Measurements from ENCODE around the gene RNH1. TPM values are rescaled to one million over a fixed set of nuclear protein-coding genes. Genes with fewer than 3 reads are reported as not detected.

Gene RNH1
- polyA plus RNA-seq, 3 donors = 381 to 445 (median 443) TPM

DNA sequence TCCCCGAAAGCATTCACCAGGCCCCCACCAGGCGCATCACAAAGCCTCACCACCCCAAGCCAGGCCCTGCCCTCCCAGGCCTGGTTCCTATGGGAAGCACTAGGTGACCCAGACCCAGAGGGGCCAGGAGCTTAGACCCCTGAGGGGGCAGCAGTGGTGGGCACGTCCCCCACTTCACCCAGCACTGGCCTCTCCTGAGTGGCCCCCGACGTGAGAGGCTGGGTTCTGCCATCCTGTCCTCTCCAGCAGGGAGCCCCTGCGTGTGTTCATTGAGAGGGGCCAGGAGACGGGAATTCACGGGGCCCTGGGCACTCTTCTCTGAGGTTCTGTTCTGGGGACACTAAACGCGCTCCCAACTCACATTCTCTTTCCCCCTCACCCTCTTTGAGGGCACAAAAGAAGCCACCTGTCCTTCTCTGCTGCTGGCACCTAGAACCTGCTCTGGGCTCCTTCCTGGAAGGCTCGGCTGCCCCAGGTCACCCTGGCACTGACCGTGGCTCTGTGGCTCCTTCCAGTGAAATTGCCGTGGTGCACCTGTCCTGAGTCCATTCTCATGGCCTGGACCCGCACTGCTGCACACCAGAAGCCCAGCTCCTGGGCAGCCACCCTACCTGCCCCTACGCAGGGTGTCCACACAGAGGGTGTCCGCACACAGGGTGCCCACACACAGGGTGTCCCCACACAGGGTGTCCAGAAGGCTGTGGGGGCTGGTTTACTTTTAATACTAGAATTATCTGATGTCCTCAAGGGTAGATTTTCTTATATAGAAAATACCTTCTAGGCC lies 44.7 kb downstream of the RNH1 start:
- no peak overlapping the region for H3K4me3 ChIP-seq (replicated peaks in 1 of 3; ENCODE audit: low read depth in 2 of 3, low read length in 3 of 3)
- DNase-seq = no peak
- peaks cover 15% of the 10 kb centered on the region for H3K4me1 Mint-ChIP-seq
- no peak overlapping the region for H3K4me3 Mint-ChIP-seq
- H3K4me2 ChIP-seq (replicated peaks; ENCODE audit: extremely low read depth, low read length, poor library complexity, severe bottlenecking) = no peak overlapping the region
- WGBS (ENCODE audit: insufficient coverage) = 99% methylated on average over 12 of the region's 16 CpGs
- no peaks in the 10 kb centered on the region for H3K79me2 ChIP-seq (ENCODE audit: insufficient read depth, low read length)
- H3K36me3 Mint-ChIP-seq = peaks cover 26 to 39% of the 10 kb centered on the region in 2 donors
- H3K9me3 Mint-ChIP-seq = peaks cover 0 to 4% (median 0%) of the 10 kb centered on the region in 7 donors
- H3K27me3 ChIP-seq (ENCODE audit: control insufficient read depth in 2 of 2, insufficient read depth in 2 of 2, low read length in 2 of 2) = no peaks in the 10 kb centered on the region
- H3K4me1 ChIP-seq (ENCODE audit: control insufficient read depth in 1 of 2, insufficient read depth in 2 of 2, low read length in 2 of 2) = peaks cover 10 to 14% of the 10 kb centered on the region in 2 donors
- intact Hi-C loops (cut with micrococcal nuclease) = no loop called here
- H3K9me3 ChIP-seq (replicated peaks in 1 of 2; ENCODE audit: control insufficient read depth in 1 of 2, insufficient read depth in 1 of 2, low read length in 2 of 2) = no peaks in the 10 kb centered on the region
- no peak overlapping the region for H2AFZ ChIP-seq (ENCODE audit: insufficient read depth, low read depth, low read length, poor library complexity, severe bottlenecking)
- H3K27ac Mint-ChIP-seq = no peak overlapping the region
- H3K9ac ChIP-seq (ENCODE audit: insufficient read depth, low read length, poor library complexity, severe bottlenecking) = no peak overlapping the region
- H3K27ac ChIP-seq (ENCODE audit: low read depth in 1 of 2, low read length in 2 of 2) = no peak overlapping the region
- peaks cover 14 to 22% of the 10 kb centered on the region in 2 donors for H3K36me3 ChIP-seq (replicated peaks in 1 of 2; ENCODE audit: control insufficient read depth in 1 of 2, insufficient read depth in 2 of 2, low read length in 2 of 2)
- no peaks in the 10 kb centered on the region for H3K27me3 Mint-ChIP-seq (ENCODE audit: low read depth in 3 of 3)
- no peak for TF ChIP-seq CTCF (IDR thresholded peaks at IDR 0.05)
- H4K20me1 ChIP-seq (ENCODE audit: insufficient read depth, low read length) = peaks cover 4% of the 10 kb centered on the region

DNA sequence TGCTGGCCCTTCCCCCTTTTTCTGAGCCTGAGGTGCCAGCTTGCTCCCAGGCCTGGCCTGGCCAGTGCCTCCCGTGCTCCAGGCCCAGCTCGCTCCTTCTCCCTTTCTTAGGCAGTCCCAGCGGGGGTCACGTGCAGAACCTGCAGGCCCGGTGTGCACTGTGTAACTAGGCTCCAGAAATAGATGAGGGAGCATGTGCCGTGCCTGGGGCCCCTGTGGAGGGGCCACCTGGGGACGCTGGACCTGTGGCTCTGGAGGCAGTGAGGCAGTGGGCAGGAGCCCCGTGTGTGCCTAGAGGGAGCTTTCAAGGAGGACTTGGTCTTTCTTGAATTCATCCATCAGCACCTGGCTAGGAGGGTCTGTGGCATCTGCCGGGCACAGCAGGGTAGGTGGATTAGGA lies 45.4 kb downstream of the RNH1 start:
- no peaks in the 10 kb centered on the region for H3K79me2 ChIP-seq (ENCODE audit: insufficient read depth, low read length)
- H3K27me3 ChIP-seq (ENCODE audit: control insufficient read depth in 2 of 2, insufficient read depth in 2 of 2, low read length in 2 of 2) = no peaks in the 10 kb centered on the region
- intact Hi-C loops (cut with micrococcal nuclease) = no loop called here
- no peak overlapping the region for H2AFZ ChIP-seq (ENCODE audit: insufficient read depth, low read depth, low read length, poor library complexity, severe bottlenecking)
- no peak overlapping the region for H3K9ac ChIP-seq (ENCODE audit: insufficient read depth, low read length, poor library complexity, severe bottlenecking)
- H3K36me3 ChIP-seq (replicated peaks in 1 of 2; ENCODE audit: control insufficient read depth in 1 of 2, insufficient read depth in 2 of 2, low read length in 2 of 2) = peaks cover 16 to 22% of the 10 kb centered on the region in 2 donors
- peaks cover 10 to 11% of the 10 kb centered on the region in 2 donors for H3K4me1 ChIP-seq (ENCODE audit: control insufficient read depth in 1 of 2, insufficient read depth in 2 of 2, low read length in 2 of 2)
- DNase-seq = no peak
- peaks cover 8% of the 10 kb centered on the region for H4K20me1 ChIP-seq (ENCODE audit: insufficient read depth, low read length)
- 98% methylated on average over 8 of the region's 9 CpGs for WGBS (ENCODE audit: insufficient coverage)
- no peak overlapping the region for H3K4me3 Mint-ChIP-seq
- H3K4me3 ChIP-seq (replicated peaks in 1 of 3; ENCODE audit: low read depth in 2 of 3, low read length in 3 of 3) = no peak overlapping the region
- no peaks in the 10 kb centered on the region for H3K27me3 Mint-ChIP-seq (ENCODE audit: low read depth in 3 of 3)
- no peak overlapping the region for H3K27ac ChIP-seq (ENCODE audit: low read depth in 1 of 2, low read length in 2 of 2)
- no peak for TF ChIP-seq CTCF (IDR thresholded peaks at IDR 0.05)
- peaks cover 19% of the 10 kb centered on the region for H3K4me1 Mint-ChIP-seq
- no peak overlapping the region for H3K27ac Mint-ChIP-seq
- H3K36me3 Mint-ChIP-seq = peaks cover 31 to 40% of the 10 kb centered on the region in 2 donors
- H3K9me3 ChIP-seq (replicated peaks in 1 of 2; ENCODE audit: control insufficient read depth in 1 of 2, insufficient read depth in 1 of 2, low read length in 2 of 2) = no peaks in the 10 kb centered on the region
- H3K4me2 ChIP-seq (replicated peaks; ENCODE audit: extremely low read depth, low read length, poor library complexity, severe bottlenecking) = no peak overlapping the region
- peaks cover 0 to 4% (median 0%) of the 10 kb centered on the region in 7 donors for H3K9me3 Mint-ChIP-seq

Data from CD14-positive monocyte (primary cell).